ENCODE data around the gene ITGAE.
"Not testable (repeated sequence)": the region's sequence is repeated elsewhere in the genome, so short reads cannot be mapped to it uniquely, and the experiment has no call there.

ITGAE gene, protein sequence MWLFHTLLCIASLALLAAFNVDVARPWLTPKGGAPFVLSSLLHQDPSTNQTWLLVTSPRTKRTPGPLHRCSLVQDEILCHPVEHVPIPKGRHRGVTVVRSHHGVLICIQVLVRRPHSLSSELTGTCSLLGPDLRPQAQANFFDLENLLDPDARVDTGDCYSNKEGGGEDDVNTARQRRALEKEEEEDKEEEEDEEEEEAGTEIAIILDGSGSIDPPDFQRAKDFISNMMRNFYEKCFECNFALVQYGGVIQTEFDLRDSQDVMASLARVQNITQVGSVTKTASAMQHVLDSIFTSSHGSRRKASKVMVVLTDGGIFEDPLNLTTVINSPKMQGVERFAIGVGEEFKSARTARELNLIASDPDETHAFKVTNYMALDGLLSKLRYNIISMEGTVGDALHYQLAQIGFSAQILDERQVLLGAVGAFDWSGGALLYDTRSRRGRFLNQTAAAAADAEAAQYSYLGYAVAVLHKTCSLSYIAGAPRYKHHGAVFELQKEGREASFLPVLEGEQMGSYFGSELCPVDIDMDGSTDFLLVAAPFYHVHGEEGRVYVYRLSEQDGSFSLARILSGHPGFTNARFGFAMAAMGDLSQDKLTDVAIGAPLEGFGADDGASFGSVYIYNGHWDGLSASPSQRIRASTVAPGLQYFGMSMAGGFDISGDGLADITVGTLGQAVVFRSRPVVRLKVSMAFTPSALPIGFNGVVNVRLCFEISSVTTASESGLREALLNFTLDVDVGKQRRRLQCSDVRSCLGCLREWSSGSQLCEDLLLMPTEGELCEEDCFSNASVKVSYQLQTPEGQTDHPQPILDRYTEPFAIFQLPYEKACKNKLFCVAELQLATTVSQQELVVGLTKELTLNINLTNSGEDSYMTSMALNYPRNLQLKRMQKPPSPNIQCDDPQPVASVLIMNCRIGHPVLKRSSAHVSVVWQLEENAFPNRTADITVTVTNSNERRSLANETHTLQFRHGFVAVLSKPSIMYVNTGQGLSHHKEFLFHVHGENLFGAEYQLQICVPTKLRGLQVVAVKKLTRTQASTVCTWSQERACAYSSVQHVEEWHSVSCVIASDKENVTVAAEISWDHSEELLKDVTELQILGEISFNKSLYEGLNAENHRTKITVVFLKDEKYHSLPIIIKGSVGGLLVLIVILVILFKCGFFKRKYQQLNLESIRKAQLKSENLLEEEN

DNA sequence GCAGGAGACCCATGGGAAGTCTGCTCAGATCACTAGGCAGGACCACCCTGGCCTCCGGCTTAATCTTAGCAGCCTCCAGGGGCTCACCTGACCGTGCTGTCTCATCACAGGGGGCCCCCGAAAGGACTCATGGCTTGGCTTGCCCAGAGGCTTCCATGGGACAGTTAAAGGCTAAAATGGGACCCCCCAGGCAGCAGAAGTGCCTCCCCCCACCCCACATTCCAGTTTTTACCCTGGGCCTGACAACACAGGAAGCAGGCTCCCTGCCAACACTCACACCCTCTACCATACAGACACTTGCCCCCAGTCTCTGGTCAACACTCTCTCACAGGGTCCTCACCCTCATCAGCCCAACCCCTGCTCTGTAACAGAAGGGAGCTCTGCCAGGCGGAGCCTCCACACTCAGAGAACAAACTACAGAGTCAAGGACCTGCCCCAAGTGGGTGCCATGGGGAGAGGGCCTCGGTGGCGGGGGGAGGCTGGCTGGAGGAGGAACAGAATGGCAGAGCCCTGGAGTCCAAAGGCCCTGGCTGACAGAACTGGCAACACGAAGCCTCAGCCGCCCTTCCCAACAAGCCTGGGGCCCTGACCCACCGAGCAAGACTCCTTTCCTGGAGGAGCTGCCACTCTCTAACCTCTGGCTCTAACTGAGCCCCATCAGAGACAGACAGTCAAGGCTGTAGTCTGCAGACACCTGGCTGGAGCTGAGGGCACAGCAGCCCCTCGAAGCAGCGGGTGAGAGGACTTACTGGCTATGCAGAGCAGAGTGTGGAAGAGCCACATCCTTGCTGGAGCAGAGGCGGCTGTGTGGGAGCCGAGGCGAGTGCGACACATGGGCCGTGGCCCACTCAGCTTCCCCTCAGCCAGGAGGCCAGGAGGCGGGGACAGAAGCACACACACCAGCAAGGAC is at the start of gene ITGAE:
Gene ITGAE, minus strand, starts transcription at position 827 of the 910 bp plus-strand sequence. Its CDS starts 44 bp downstream, at position 783.
- no peak for DNase-seq (ENCODE audit: low spot score)

DNA sequence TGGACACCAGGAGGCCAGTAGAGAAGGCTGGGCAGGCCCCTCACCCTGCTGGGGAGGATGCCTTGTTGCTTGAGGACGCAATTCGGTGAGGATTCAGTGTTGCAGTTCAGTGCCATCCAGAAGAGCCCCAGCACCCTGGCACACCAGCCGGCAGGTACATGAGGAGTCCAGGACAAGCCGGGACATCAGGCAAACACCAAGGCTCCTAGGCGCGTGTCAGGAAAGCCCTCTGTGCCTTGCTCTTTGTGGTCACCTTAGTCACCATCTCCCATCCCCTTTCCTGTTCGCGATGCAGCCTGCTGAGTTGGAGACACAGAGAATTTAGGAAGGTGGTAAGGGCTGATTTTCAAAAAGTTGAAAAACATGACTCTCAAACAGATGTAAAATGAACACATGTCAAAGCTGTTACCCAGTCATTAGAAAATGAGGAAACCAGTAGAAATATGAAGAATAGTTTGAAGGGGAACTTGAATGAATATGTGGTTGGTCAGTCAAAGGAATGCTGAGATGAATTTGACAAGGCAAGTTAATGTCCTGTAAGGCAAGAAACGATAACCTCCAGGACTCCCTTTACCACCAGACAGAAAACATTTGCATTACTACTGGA is 47.3 kb upstream of the ITGAE start:
- DNase-seq (ENCODE audit: low spot score): no peak

DNA sequence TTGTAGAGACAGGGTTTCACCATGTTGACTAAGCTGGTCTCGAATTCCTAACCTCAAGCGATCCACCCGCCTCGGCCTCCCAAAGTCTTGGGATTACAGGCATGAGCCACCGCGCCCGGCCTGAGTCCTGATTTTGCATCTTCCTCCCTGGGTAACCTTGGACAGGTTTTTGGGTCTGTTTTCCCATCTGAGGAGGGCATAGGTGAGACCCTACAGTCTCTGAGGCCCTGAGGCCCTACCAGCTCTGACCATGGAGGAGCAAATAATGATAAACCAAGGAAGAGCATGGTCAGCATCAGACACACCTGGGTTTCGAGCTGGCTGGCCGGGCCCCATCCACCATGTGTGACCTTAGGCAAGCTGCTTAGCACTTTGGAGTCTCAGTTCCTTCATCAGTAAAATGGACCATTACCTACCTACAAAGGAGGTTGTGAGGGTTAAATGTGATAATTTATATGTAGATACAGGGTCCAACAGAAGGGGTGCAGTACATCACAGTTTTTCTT is 46.2 kb upstream of the ITGAE start:
- no peak for DNase-seq (ENCODE audit: low spot score)

DNA sequence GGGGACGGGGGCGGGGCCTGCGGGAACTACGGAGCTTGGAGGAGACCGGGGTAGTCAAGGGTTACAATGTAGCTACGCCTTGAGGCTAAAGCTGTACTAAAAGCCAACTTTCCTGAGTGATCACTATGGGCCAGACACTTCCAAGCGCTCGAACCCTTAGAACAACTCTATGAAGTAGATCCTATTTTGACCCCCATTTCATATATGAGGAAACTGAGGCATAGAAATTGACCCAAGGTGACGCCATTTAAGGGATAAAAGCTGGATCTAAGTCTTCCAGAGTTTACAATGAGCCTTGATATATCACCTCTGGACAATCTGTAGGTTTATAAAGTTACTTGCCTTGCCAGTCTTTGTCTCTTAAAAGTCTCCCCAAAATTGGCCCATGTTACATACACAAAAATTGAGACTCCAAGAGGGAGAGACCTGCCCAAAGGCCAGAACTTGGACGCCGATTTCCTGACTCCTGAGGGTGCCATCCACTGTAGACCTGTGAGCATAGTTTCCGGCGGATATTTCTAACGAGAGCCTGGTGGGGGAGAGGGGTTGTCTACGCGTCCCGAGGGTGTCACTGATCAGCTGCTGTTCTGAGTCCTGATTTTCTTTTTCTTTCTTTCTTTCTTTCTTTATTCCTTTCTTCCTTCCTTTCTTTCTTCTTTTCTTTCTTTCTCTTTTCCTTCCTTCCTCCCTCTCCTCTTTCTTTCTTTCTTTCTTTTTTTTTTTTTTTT is 45.6 kb upstream of the ITGAE start:
- no peak for DNase-seq (ENCODE audit: low spot score)

DNA sequence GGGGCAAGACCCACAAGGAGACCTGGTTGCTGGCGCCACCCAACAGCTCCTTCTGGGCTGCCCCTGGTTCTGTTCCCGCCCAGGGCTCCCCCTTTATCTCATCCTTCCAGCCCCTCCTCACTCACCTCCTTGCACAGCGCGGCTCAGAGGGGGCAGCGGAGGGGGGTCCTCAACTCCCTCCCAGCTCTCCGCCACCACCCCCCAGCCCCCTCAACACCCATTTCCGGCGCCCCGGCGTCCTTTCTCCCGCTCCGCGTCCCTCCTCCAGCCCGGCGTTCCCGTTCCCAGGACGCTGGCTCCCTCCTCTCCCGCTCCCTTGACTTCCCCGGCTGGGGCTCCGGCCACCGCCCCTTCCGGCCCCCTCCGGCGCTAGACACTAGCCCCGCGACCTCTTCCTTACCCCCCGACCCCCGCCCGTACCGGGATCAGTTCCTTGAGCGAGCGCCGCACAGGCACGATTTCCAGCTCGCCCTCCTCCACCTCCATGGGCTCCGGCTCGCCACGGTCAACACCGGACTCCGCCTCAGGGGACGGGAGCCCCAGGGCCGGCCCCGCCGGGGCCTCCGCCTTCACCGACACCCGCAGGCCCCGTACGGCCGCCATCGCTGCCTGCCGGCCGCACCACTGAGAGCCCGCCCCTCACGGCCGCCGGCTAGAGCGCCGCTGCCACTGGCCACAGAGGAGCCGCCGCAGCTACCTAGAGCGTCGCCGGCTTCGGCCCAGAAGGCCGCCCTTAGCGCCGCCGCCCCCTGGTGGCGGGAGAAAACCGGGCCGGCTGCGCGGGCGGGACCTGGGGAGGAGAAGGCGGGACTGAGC is 44.8 kb upstream of the ITGAE start, which contains the start of gene NCBP3:
Gene NCBP3, minus strand, starts transcription at position 626 of the 816 bp plus-strand sequence. Its CDS starts 23 bp downstream, at position 603.
- DNase-seq (ENCODE audit: low spot score): peak; percentile 94

DNA sequence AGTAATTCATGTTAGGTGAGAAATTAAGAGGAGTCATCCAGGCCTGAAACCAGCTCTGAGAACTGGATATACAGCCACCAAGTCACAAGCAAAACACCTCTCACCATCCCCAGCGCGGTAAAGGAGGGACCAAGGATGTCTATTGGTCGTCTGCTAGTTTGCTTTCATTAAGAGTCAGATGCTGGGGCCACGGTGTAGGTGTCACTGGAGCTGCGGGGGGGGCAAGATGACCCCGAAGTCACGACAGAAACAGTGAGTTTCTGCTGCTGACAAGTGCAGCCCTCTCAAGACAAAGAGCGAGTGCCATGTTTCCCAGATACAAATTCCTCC is 44.3 kb upstream of the ITGAE start:
- DNase-seq (ENCODE audit: low spot score): peak; percentile 7

DNA sequence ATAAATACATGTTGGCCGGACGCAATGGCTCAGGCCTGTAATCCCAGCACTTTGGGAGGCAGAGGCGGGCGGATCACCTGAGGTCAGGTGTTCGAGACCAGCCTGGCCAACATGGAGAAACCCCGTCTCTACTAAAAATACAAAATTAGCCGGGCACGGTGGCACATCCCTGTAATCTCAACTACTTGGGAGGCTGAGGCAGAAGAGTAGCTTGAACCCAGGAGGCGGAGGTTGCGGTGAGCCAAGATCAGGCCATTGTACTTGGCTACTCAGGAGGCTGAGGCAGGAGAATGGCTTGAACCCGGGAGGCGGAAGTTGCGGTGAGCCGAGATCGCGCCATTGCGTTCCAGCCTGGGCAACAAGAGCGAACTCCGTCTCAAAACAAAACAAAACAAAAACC is 43.6 kb upstream of the ITGAE start:
- DNase-seq (ENCODE audit: low spot score): not testable (repeated sequence)

DNA sequence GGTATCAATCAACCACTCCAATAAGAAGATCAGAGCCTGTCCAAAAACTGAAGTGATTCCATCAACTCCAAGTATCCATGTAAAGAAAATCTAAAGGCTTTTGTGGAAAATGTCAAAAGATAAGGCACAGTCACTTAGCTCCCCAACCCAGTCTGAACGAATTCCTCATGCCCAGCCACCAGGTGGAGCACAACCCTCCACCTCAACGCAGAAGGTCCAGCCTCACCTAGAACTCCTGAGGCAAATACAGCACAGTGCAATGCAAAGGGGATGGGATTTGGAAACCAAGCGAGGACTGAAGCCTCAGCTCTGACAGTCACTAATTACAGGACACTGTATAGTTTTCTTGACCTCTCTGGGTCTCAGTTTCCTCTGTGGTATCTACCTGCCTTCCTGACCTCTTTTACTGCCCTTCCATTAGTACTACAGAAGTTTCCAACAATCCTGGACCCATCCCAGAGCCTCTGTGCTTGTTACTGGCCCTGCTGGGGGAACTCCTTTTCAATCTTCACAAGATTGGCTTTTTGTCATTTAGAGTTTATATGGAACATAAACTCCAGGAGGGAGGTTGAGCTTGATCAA is 43.0 kb upstream of the ITGAE start:
- peak; percentile 35 for DNase-seq (ENCODE audit: low spot score)

DNA sequence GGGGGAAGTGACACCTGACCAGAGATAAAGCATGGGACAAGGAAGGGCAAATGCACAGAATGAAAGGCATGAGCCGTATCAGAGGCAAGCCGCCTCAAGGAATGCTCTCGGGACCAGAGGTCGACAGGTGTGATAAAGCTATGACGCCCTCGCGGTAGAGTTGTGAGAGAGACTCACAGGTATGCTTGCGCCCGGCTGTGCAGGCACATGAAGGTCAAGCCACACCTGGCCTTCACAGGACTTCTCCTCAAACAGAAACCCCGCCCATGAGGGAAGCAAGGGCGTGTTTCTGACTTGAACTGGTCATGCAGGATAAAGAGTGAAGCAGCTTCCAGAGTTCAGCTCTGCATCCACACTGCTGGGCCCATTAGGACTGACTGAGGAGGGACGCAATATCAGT is 37.2 kb upstream of the ITGAE start:
- DNase-seq (ENCODE audit: low spot score): peak; percentile 48

DNA sequence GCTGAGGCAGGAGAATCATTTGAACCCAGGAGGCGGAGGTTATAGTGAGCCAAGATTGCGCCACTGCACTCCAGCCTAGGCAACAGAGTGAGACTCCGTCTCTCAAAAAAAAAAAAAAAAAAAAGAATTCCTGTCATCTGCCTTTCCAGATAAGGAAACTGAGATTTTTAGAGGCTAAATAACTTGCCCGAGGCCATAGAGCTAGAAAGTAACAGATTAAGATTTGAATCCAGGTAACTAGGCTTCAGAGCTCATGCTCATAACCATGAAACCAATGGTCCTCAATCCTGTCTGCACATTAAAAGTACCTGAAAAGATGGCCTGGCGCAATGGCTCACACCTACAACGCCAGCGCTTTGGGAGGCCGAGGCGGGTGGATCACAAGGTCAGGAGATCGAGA is 35.6 kb upstream of the ITGAE start:
- DNase-seq (ENCODE audit: low spot score): no peak

DNA sequence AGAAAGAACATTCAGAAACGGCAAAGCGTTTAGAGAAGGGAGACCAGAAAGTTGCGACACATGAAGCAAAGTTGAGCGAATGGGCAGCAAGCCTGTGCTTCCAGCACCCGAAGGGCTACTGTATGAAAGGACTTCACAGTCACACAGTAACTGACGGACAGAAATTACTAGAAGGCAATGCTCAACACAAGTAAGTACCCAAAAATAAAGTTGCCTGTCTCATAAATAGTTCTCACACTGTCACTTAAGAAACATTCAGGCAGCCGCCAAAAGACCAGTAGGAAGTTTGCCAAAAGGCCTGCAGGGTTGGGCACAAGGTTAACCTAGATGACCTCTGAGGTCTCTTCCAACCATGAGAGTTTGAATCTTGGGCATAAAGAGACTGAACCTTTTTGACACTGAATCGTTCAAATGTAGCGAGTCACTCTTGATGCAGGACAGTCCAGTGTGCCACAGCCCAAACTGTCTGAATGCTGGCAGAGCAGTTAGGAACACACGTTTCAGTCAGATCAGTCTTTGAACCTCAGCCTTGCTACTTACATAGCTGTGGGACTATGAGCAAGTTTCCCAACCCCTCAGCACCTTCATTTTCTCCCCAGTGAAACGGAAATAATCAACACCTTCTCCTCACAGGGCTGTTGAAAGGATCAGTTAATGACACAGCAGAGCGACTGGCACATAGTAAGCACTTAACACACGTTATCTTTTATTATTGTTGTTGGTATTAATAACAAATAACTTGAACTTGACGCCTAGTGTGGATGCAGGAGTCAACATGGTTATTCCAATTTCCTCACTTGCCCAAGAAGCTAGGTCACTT is 34.6 kb upstream of the ITGAE start:
- peak; percentile 28 for DNase-seq (ENCODE audit: low spot score)

DNA sequence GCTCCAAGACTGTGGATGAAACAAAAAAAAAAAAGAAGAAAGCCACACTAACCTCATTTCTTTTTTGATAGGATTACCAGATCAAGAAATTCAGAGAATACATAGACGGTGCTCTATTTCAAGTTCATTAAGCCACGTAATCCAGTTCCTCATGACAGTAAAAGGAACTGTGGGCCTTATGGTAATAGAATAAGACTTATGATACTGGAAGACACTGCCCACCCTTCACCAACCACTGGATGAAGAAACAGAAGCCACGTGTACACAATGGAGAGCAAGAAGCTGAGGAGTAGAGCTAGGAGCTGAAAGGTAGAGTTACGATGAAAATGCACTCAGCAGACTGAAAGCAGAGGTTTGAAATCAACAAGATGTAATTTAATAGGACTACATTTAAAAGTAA is 33.8 kb upstream of the ITGAE start:
- no peak for DNase-seq (ENCODE audit: low spot score)

DNA sequence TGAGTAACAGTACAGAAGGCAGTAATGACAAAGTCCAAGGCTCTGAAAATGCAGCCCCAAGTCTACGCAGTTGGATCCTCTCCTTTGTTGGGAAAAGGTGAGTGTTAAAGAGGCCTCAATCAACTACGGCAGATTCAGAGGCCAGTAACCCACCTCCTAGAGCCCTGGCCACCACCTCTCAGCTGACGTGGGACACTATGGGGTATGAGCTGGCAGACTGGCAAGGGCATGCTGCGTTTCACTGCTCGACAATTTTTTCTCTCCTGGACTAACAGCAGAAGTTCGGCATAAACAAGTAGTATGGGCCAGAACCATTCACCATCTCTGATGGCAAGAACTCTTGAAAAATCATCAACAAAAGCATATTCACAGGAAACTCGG is 27.9 kb upstream of the ITGAE start:
- DNase-seq (ENCODE audit: low spot score): no peak

DNA sequence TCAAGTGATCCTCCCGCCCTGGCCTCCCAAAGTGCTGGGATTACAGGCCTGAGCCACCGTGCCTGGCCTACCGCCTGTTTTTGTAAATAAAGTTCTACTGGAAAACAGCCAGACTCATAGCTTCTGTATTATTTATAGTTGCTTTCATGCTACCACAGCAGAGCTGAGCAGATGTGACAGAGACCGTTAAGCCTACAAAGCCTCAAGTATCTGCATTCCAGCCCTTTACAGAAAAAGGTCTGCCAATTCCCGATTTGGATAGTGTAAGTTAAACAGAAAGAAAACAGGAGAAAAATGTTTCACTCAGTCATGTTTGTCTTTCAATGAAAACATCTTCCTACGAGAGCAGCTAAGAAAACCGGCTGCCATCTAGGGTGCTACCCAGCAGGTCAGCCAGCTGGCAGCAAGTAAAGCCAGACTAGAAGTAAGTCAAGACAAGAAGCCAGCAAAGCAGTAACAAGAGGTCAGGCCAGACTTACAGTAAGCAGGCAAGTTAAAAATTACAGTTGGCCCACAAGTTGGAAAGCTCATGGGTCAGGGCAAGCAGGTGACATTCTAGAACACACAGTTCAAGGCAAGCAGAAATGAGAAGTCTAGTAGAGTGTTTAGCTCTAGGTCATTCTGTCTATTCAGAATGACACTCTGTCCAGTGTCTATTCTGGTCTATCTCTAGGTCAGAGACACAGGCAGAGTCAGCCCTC is 27.3 kb upstream of the ITGAE start:
- DNase-seq (ENCODE audit: low spot score): no peak

DNA sequence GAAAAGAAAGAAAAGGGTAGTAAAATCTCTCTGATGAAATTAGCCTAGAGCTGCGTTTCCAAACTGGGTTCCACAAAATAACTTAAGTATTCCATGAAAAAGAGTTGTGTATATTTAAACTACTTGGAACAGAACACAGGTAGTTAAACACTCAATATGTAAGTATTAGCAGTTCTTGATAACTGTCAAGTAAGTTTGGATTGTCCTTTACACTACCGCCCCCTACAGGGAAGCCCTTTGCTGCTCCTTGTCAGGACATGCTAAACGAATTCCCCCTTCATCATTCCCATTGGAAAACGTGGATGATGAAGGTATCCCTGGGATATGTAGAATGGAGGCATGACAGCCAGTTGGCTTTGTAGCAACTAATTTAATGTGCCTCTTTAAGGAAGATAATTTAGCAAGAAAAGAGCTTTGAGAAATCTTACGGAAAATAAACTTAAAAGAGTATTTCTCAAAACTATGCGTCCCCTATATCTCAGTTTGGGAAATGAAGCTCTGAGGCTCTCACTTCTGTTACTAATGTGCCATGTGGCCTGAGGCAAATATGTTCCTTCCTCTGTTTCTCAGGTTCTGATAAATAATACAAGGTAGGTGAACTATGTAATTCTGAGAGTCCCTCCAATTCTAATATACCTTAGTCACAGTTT is 26.3 kb upstream of the ITGAE start:
- peak; percentile 5 for DNase-seq (ENCODE audit: low spot score)

DNA sequence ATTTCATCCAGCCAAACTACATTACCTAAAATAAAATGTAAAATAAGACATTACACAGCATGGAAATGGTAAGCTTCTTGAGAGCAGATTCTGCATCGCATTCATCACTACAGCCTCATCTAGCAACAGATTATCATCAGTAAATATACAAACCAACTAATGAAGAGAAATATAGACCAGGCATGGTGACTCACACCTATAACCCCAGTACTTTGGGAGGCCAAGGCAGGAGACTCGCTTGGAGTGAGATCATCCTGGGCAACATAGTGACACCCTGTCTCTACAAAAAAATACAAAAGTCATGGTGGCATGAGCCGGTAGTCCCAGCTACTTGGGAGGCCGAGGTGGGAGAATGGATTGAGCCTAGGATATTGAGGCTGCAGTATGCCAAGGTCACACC is 25.2 kb upstream of the ITGAE start:
- DNase-seq (ENCODE audit: low spot score): no peak

DNA sequence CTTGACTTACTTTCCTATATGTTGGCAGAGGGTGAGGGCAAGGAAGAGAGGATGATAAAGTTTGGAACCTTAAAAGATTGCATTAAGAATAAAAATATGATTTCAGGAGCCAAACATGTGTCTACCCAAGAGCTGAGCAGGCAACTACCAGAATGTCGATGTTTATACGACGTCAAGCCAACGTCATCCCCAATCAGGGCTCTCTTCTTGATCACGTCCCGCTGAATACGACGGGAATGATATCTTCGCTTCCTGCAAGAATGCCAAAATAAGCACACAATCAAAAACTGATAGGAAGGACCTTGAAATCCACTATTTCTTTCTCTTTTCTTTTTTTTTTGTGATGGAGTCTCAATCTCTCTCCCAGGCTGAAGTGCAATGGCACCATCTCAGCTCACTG is 20.1 kb upstream of the ITGAE start:
- DNase-seq (ENCODE audit: low spot score): no peak

All from LoVo (cell line).